Measurements from ENCODE around the gene MSANTD3. TPM values are rescaled to one million over a fixed set of nuclear protein-coding genes. Genes with fewer than 3 reads are reported as not detected.

MSANTD3 gene
- total RNA-seq, 2 experiments from 2014 or later, result 8.8 to 9.6 TPM

DNA sequence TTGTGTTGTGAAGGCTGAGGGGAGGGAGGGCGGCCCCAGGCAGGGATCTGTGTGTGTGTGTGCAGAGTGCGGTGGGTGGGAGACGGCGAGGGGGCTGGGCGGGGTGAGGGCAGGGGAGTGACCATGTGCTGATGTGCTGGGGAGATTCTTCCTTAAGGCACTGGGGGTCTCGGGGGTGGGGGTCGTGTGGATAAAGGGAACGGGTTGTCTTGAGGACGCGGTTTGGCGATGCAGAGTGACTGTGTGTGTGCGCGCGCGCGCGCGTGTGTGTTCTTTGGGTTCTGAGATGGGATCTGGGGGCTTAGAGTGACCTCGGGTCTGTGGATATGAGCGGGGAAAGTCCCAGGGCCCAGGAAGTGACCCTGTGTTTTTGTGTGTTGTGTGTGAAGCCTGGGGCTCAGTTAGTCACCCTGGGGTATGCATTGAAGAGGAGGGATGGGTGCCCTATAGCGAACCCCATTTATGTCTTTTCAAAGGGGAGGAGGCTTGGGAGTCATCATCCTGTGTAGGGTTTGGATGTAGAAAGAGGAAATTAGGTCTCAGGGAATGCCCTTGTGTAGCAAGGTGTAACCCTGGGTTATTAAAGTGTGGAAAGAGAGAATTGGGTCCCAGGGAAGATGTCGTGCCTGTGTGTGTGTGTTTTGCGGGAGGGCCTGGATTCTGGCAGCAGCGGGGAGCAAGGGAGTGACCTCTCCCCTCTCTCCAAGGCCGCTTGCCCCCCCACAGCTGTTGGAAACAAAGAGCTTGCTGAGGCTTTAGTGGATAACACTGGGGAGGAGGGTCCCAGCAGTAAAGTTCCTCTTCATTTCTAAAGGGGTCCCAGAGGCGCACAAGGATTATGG lies 47.4 kb downstream of the MSANTD3 start:
- Histone ChIP-seq H3K4me3 (ENCODE audit: low read length) (no peak overlapping the region), H3K27me3 (ENCODE audit: control insufficient read depth in 1 of 2, insufficient read depth in 2 of 2, low read length in 2 of 2) (peaks cover 30% of the 10 kb centered on the region in 2 experiments), H3K9me3 (ENCODE audit: control insufficient read depth in 1 of 2, insufficient read depth in 1 of 2, low read length in 2 of 2) (no peaks in the 10 kb centered on the region), H3K36me3 (ENCODE audit: insufficient read depth, low read length) (no peaks in the 10 kb centered on the region), H3K4me1 (ENCODE audit: insufficient read depth, low read length) (peaks cover 9% of the 10 kb centered on the region), H3K27ac (ENCODE audit: low read depth in 1 of 2, low read length in 2 of 2) (no peak overlapping the region)
- intact Hi-C loops (cut with DNase I, micrococcal nuclease), result no loop called here
- Mint-ChIP-seq H3K36me3 (ENCODE audit: low read depth) (no peaks in the 10 kb centered on the region), H3K27ac (no peak overlapping the region), H3K4me1 (ENCODE audit: low read depth) (peaks cover 6% of the 10 kb centered on the region), H3K27me3 (peaks cover 63% of the 10 kb centered on the region), H3K9me3 (no peaks in the 10 kb centered on the region), H3K4me3 (peak overlapping the region; percentile 83)
- TF ChIP-seq, protein P1, sequence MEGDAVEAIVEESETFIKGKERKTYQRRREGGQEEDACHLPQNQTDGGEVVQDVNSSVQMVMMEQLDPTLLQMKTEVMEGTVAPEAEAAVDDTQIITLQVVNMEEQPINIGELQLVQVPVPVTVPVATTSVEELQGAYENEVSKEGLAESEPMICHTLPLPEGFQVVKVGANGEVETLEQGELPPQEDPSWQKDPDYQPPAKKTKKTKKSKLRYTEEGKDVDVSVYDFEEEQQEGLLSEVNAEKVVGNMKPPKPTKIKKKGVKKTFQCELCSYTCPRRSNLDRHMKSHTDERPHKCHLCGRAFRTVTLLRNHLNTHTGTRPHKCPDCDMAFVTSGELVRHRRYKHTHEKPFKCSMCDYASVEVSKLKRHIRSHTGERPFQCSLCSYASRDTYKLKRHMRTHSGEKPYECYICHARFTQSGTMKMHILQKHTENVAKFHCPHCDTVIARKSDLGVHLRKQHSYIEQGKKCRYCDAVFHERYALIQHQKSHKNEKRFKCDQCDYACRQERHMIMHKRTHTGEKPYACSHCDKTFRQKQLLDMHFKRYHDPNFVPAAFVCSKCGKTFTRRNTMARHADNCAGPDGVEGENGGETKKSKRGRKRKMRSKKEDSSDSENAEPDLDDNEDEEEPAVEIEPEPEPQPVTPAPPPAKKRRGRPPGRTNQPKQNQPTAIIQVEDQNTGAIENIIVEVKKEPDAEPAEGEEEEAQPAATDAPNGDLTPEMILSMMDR (IDR thresholded peaks at IDR 0.05), result no peak
- POLR2A ChIA-PET, result no interaction called here
- CTCF ChIA-PET, result no interaction called here
- ATAC-seq (ENCODE audit: poor library complexity) (no peak), DNase-seq (peak in 3 of 14 experiments; percentile 2 to 8 (median 5))

DNA sequence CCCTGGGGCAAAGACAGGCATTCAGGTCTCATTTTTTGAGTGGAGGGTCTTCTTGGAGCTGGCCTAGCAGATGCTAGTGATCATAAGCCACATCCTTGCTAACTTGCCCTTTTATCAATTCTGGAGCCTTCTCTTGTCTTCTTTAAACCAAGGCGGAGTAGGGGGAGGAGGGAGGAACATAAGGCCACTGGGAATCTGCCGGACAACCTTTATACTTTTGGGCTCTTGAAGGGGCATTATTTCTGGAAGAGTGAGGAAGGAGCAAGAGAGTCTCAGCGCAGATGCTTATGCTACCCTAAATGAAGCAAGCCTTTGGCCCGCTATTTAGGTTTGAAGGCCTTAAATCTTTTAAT lies 48.0 kb downstream of the MSANTD3 start:
- ChIA-PET CTCF (no interaction called here), POLR2A (no interaction called here)
- intact Hi-C loops (cut with DNase I, micrococcal nuclease), result no loop called here
- H3K4me1 Mint-ChIP-seq (ENCODE audit: low read depth), result peaks cover 6% of the 10 kb centered on the region
- ATAC-seq (ENCODE audit: poor library complexity), result no peak
- Histone ChIP-seq H3K4me3 (ENCODE audit: low read length) (no peak overlapping the region), H3K36me3 (ENCODE audit: insufficient read depth, low read length) (no peaks in the 10 kb centered on the region), H3K4me1 (ENCODE audit: insufficient read depth, low read length) (peaks cover 9% of the 10 kb centered on the region), H3K27ac (ENCODE audit: low read depth in 1 of 2, low read length in 2 of 2) (no peak overlapping the region), H3K9me3 (ENCODE audit: control insufficient read depth in 1 of 2, insufficient read depth in 1 of 2, low read length in 2 of 2) (no peaks in the 10 kb centered on the region), H3K27me3 (ENCODE audit: control insufficient read depth in 1 of 2, insufficient read depth in 2 of 2, low read length in 2 of 2) (peaks cover 30% of the 10 kb centered on the region in 2 experiments)
- H3K4me3 Mint-ChIP-seq, result peak overlapping the region; percentile 56
- H3K27ac Mint-ChIP-seq, result no peak overlapping the region
- H3K27me3 Mint-ChIP-seq, result peaks cover 69% of the 10 kb centered on the region
- TF ChIP-seq, protein P1 (IDR thresholded peaks at IDR 0.05), result no peak
- H3K36me3 Mint-ChIP-seq (ENCODE audit: low read depth), result no peaks in the 10 kb centered on the region
- no peaks in the 10 kb centered on the region for H3K9me3 Mint-ChIP-seq
- DNase-seq, result no peak

DNA sequence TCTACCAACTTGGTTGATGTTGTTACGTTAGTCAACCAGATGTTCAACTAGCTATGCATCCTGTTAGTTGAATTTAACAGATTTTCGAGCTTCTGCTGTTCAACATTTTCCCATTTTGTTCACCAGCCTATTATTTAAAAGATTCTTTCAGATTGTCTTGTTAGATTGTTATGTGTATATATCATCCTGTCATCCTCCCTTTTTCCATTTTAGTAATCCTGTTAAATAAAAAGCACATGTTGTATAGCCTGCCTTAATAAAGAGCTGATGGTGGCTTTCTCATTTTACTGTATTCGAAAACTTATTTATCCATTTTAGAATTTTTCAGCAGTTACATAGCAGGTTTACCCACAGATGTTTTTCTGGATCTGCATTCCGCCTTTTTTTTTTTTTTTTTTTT lies 50.3 kb downstream of the MSANTD3 start:
- ChIA-PET CTCF (interaction anchor here (0.7 to 0.8 kb wide), 2 partner anchors 10 to 76 kb away, joined by 3 read pairs; no protein-coding TSS in a partner anchor), POLR2A (no interaction called here)
- Histone ChIP-seq H3K4me1 (ENCODE audit: insufficient read depth, low read length) (peaks cover 9% of the 10 kb centered on the region), H3K27me3 (ENCODE audit: control insufficient read depth in 1 of 2, insufficient read depth in 2 of 2, low read length in 2 of 2) (peaks cover 22 to 27% of the 10 kb centered on the region in 2 experiments), H3K9me3 (ENCODE audit: control insufficient read depth in 1 of 2, insufficient read depth in 1 of 2, low read length in 2 of 2) (no peaks in the 10 kb centered on the region), H3K27ac (ENCODE audit: low read depth in 1 of 2, low read length in 2 of 2) (no peak overlapping the region), H3K4me3 (ENCODE audit: low read length) (no peak overlapping the region), H3K36me3 (ENCODE audit: insufficient read depth, low read length) (no peaks in the 10 kb centered on the region)
- Mint-ChIP-seq H3K36me3 (ENCODE audit: low read depth) (no peaks in the 10 kb centered on the region), H3K27me3 (peaks cover 60% of the 10 kb centered on the region), H3K4me1 (ENCODE audit: low read depth) (peaks cover 6% of the 10 kb centered on the region), H3K27ac (no peak overlapping the region), H3K4me3 (no peak overlapping the region), H3K9me3 (no peaks in the 10 kb centered on the region)
- TF ChIP-seq, protein P1 (IDR thresholded peaks at IDR 0.05), result no peak
- ATAC-seq (ENCODE audit: poor library complexity) (no peak), DNase-seq (no peak)
- intact Hi-C loops (cut with DNase I, micrococcal nuclease), result no loop called here

Measured in CD4-positive, alpha-beta T cell (primary cell).